ENCODE data around the gene FSTL5.
A peak's percentile ranks its signal among the peaks of the same experiment; 100 is the strongest.

FSTL5 gene

DNA sequence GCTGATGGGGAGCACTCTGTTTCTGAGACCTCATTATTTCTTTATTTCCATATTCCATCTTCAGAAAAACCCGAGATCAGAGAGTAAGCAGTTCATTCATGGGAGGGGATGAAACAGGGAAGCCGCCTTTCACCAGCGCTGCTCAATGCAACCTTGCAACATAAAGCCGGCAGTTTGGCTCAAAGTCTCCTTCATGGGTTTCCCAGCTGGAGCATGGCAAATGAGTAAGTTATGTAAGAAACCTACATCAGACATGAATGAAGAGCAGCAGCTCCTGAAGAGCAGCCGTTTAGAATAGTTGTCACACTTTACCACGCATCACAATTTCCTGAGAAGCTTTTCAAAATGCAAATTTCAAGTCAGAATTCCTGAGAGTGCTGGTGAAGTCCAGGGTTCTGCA, 578.8 kb downstream of the FSTL5 start:
- H3K36me3 ChIP-seq (replicated peaks; ENCODE audit: insufficient read depth, low read length): no peaks in the 10 kb centered on the region
- no peak overlapping the region for H3K4me2 ChIP-seq (ENCODE audit: low read depth, low read length)
- H3K79me2 ChIP-seq (ENCODE audit: low read length): no peaks in the 10 kb centered on the region
- no peak overlapping the region for H3K4me3 ChIP-seq (ENCODE audit: low read length)
- no peaks in the 10 kb centered on the region for H3K9me3 ChIP-seq (replicated peaks; ENCODE audit: insufficient read depth, low read length)
- H3K4me1 ChIP-seq (ENCODE audit: low read length): peaks cover 33% of the 10 kb centered on the region
- H3K27me3 ChIP-seq (replicated peaks; ENCODE audit: insufficient read depth, low read length): no peaks in the 10 kb centered on the region
- no peak overlapping the region for H3K27ac ChIP-seq (ENCODE audit: low read length)
- H3F3A ChIP-seq (ENCODE audit: insufficient read depth, low read length): 0 out of 2 replicates have a peak, but pooled peaks cover 4% of the 10 kb centered on the region
- no peak overlapping the region for H3K9ac ChIP-seq (ENCODE audit: low read length)
- H3K9me2 ChIP-seq (replicated peaks; ENCODE audit: insufficient read depth, low read length): no peaks in the 10 kb centered on the region
- no peak for DNase-seq
- no peak overlapping the region for H2AFZ ChIP-seq (ENCODE audit: low read length)
- H4K20me1 ChIP-seq (ENCODE audit: insufficient read depth, low read length): no peaks in the 10 kb centered on the region
- TF ChIP-seq, protein P1, sequence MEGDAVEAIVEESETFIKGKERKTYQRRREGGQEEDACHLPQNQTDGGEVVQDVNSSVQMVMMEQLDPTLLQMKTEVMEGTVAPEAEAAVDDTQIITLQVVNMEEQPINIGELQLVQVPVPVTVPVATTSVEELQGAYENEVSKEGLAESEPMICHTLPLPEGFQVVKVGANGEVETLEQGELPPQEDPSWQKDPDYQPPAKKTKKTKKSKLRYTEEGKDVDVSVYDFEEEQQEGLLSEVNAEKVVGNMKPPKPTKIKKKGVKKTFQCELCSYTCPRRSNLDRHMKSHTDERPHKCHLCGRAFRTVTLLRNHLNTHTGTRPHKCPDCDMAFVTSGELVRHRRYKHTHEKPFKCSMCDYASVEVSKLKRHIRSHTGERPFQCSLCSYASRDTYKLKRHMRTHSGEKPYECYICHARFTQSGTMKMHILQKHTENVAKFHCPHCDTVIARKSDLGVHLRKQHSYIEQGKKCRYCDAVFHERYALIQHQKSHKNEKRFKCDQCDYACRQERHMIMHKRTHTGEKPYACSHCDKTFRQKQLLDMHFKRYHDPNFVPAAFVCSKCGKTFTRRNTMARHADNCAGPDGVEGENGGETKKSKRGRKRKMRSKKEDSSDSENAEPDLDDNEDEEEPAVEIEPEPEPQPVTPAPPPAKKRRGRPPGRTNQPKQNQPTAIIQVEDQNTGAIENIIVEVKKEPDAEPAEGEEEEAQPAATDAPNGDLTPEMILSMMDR (IDR thresholded peaks at IDR 0.05; ENCODE audit: low read length): no peak
- TF ChIP-seq EZH2phosphoT487 (IDR thresholded peaks at IDR 0.05; ENCODE audit: low read length) (no peak), EZH2 (optimal IDR thresholded peaks at IDR 0.05; ENCODE audit: low read depth, low read length) (no peak)

DNA sequence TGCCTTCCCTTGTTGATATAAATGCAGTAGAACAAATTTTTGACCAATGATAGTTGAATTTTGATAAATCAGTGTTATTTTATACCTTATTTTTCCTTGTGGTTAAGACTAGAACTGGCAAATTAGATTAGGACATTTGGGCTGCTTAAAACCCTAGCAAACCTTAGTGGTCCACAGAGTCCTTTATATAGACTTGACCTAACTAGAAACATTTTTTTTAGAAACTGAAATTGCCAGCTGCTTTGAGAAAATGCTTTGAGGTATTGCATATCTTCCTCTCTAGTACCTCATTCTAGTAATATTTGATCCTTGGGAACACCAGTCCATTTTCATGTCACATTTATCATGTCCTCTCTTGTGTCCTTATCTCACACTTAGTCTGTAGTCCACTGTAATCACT, 580.3 kb downstream of the FSTL5 start:
- Histone ChIP-seq H3K9me2 (replicated peaks; ENCODE audit: insufficient read depth, low read length) (no peaks in the 10 kb centered on the region), H3K4me1 (ENCODE audit: low read length) (peaks cover 33% of the 10 kb centered on the region), H3K9ac (ENCODE audit: low read length) (no peak overlapping the region), H3K4me3 (ENCODE audit: low read length) (no peak overlapping the region), H4K20me1 (ENCODE audit: insufficient read depth, low read length) (no peaks in the 10 kb centered on the region), H3F3A (ENCODE audit: insufficient read depth, low read length) (0 out of 2 replicates have a peak, but pooled peaks cover 4% of the 10 kb centered on the region), H3K4me2 (ENCODE audit: low read depth, low read length) (peak overlapping the region; percentile 24; the same call in 1 of the 2 replicates), H2AFZ (ENCODE audit: low read length) (no peak overlapping the region), H3K36me3 (replicated peaks; ENCODE audit: insufficient read depth, low read length) (no peaks in the 10 kb centered on the region), H3K27me3 (replicated peaks; ENCODE audit: insufficient read depth, low read length) (no peaks in the 10 kb centered on the region), H3K9me3 (replicated peaks; ENCODE audit: insufficient read depth, low read length) (no peaks in the 10 kb centered on the region), H3K27ac (ENCODE audit: low read length) (peak overlapping the region; percentile 65; the same call in 1 of the 2 replicates), H3K79me2 (ENCODE audit: low read length) (no peaks in the 10 kb centered on the region)
- TF ChIP-seq, protein P1 (IDR thresholded peaks at IDR 0.05; ENCODE audit: low read length): no peak
- TF ChIP-seq EZH2phosphoT487 (IDR thresholded peaks at IDR 0.05; ENCODE audit: low read length) (no peak), EZH2 (optimal IDR thresholded peaks at IDR 0.05; ENCODE audit: low read depth, low read length) (no peak)
- peak; percentile 55 for DNase-seq

DNA sequence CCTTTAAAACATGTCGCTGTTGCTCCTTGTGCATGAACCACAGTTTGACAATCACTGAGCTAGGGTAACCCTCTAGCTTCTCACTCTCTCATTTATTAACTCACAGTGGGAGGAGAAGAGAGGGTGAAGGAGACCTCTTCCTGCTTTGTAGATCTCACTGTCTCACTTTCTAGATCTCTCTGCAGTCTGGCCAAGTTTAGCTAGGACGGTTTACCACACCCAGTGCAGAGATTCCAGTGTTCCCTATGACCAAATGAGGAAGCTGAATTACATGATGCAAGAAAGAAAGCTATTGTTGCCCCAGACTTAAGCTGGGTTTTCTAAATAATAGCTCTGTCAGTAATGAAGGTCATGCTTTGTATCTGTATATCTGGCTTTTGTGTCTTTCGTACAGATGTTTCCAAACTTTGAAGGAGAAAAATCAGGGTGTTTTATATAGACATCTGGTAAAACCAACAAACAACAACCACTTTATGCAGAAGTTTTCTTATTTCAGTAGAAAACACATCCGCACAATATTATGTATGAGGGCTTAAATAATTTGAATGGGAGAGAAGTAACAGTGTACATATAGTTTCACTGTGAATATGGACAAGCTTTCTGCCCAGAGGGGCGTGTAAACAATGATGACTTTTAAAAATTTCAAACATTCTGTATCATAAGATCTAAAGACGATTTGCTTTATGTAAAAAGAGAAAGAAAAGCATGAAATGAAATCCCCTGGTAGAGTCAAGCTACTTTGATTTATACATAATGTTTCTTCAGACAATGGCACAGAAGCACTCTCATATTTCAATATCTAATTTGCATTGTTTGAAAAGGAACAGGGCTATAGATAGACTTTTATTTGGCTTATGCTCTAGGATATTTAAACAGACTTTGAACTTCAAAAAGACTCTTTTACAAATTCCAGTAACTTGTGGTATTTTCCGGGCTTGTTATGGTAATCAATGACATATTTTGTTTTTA, 582.3 kb downstream of the FSTL5 start:
- H3K4me1 ChIP-seq (ENCODE audit: low read length): peaks cover 33% of the 10 kb centered on the region
- no peak overlapping the region for H3K9ac ChIP-seq (ENCODE audit: low read length)
- H3K4me2 ChIP-seq (ENCODE audit: low read depth, low read length): no peak overlapping the region
- no peak for TF ChIP-seq EZH2phosphoT487 (IDR thresholded peaks at IDR 0.05; ENCODE audit: low read length)
- no peak for DNase-seq
- H4K20me1 ChIP-seq (ENCODE audit: insufficient read depth, low read length): no peaks in the 10 kb centered on the region
- H3F3A ChIP-seq (ENCODE audit: insufficient read depth, low read length): 0 out of 2 replicates have a peak, but pooled peaks cover 4% of the 10 kb centered on the region
- no peaks in the 10 kb centered on the region for H3K9me2 ChIP-seq (replicated peaks; ENCODE audit: insufficient read depth, low read length)
- H2AFZ ChIP-seq (ENCODE audit: low read length): no peak overlapping the region
- no peaks in the 10 kb centered on the region for H3K79me2 ChIP-seq (ENCODE audit: low read length)
- H3K27me3 ChIP-seq (replicated peaks; ENCODE audit: insufficient read depth, low read length): no peaks in the 10 kb centered on the region
- no peaks in the 10 kb centered on the region for H3K36me3 ChIP-seq (replicated peaks; ENCODE audit: insufficient read depth, low read length)
- no peak overlapping the region for H3K4me3 ChIP-seq (ENCODE audit: low read length)
- H3K27ac ChIP-seq (ENCODE audit: low read length): no peak overlapping the region
- no peaks in the 10 kb centered on the region for H3K9me3 ChIP-seq (replicated peaks; ENCODE audit: insufficient read depth, low read length)
